Fibroblast of lung (primary cell): ENCODE data around the gene NSMF. TPM values are rescaled to one million over a fixed set of nuclear protein-coding genes. Genes with fewer than 3 reads are reported as not detected.
"Not testable (repeated sequence)": the region's sequence is repeated elsewhere in the genome, so short reads cannot be mapped to it uniquely, and the experiment has no call there.

Experiments
- DNase-seq, 2 donors: peaks; one replicate each; pipeline versions ENCODE4 v3.0.0 to v3.0.0-alpha.2; 2010; ENCODE audit warnings: low read depth in 2 of 2
- H2AFZ ChIP-seq: 2 replicates; pipeline ENCODE4 v1.5.1; 2012; ENCODE audit warnings: low read length, control low read depth, inconsistent platforms
- H3K27ac ChIP-seq: 2 replicates; pipeline ENCODE4 v1.5.1; 2011; ENCODE audit warnings: low read length, control low read depth; ENCODE audit not compliant: insufficient read depth
- H3K27me3 ChIP-seq: 2 replicates; pipeline ENCODE4 v1.5.1; 2011; ENCODE audit warnings: mild to moderate bottlenecking, low read length; ENCODE audit not compliant: control insufficient read depth, insufficient read depth
- H3K36me3 ChIP-seq: 2 replicates; pipeline ENCODE4 v1.5.1; 2011; ENCODE audit warnings: low read length; ENCODE audit not compliant: control insufficient read depth, insufficient read depth
- H3K4me1 ChIP-seq: 2 replicates; pipeline ENCODE4 v1.5.1; 2011; ENCODE audit warnings: low read length; ENCODE audit not compliant: control insufficient read depth, insufficient read depth; ENCODE audit errors: extremely low read depth
- H3K4me2 ChIP-seq: 2 replicates; pipeline ENCODE4 v1.5.1; 2011; ENCODE audit warnings: low read length, control low read depth; ENCODE audit not compliant: insufficient read depth; ENCODE audit errors: extremely low read depth
- H3K4me3 ChIP-seq, 4 experiments: fragments of 200-600 bp in 1 of 4; sonication (generic) in 1 of 4; replicated peaks in 1 of 4; 2 replicates each; pipeline ENCODE4 v1.5.1; 2011 to 2016; ENCODE audit warnings: low read length in 4 of 4, low read depth in 3 of 4, mild to moderate bottlenecking in 3 of 4, control low read depth in 2 of 4, inconsistent platforms in 1 of 4, mixed read lengths in 1 of 4; ENCODE audit not compliant: insufficient read depth in 1 of 4; ENCODE audit errors: control extremely low read depth in 1 of 4
- H3K79me2 ChIP-seq: 2 replicates; pipeline ENCODE4 v1.5.1; 2012; ENCODE audit warnings: mild to moderate bottlenecking, low read length, inconsistent platforms; ENCODE audit not compliant: control insufficient read depth, insufficient read depth
- H3K9ac ChIP-seq: 2 replicates; pipeline ENCODE4 v1.5.1; 2011; ENCODE audit warnings: mild to moderate bottlenecking, low read length, control low read depth; ENCODE audit not compliant: insufficient read depth
- H3K9me3 ChIP-seq: 2 replicates; pipeline ENCODE4 v1.5.1; 2012; ENCODE audit warnings: low read depth, low read length; ENCODE audit not compliant: control insufficient read depth, insufficient read depth
- H4K20me1 ChIP-seq: 2 replicates; pipeline ENCODE4 v1.5.1; 2011; ENCODE audit warnings: low read length; ENCODE audit not compliant: control insufficient read depth, insufficient read depth; ENCODE audit errors: extremely low read depth
- EZH2 ChIP-seq: IDR thresholded peaks from 2 replicates; pipeline ENCODE4 v1.5.1; 2012; ENCODE audit warnings: low read length, control low read depth, mild to moderate bottlenecking; ENCODE audit errors: missing control alignments
- polyA plus RNA-seq, 2 donors: library from polyadenylated mRNA; depleted of rRNA in 1 of 2; stranded (reverse) in 1 of 2; unstranded in 1 of 2; fragments of >200 nt; gene quantifications; 2 replicates each; pipeline ENCODE4 v1.2.1, GENCODE V29; 2011 to 2012; ENCODE audit warnings: missing spikeins in 1 of 2
- total RNA-seq: library from RNA; depleted of rRNA; stranded (reverse); fragments of >200 nt; gene quantifications from 2 replicates; pipeline ENCODE4 v1.2.1, GENCODE V29; 2014
- TF ChIP-seq, protein P1 (sequence below), 2 donors: IDR thresholded peaks in 1 of 2; conservative IDR thresholded peaks in 1 of 2; 1 replicate in 1 of 2; 2 replicates in 1 of 2; pipeline ENCODE4 v1.5.1; 2011 to 2012; ENCODE audit warnings: low read length in 2 of 2, control low read depth in 1 of 2, inconsistent platforms in 1 of 2, low read depth in 1 of 2, mild to moderate bottlenecking in 1 of 2

Gene NSMF
- total and polyA plus RNA-seq, 2 donors (not counting 1 experiment from before 2014, with no cell fraction given): 13.4 to 15.0 TPM

DNA sequence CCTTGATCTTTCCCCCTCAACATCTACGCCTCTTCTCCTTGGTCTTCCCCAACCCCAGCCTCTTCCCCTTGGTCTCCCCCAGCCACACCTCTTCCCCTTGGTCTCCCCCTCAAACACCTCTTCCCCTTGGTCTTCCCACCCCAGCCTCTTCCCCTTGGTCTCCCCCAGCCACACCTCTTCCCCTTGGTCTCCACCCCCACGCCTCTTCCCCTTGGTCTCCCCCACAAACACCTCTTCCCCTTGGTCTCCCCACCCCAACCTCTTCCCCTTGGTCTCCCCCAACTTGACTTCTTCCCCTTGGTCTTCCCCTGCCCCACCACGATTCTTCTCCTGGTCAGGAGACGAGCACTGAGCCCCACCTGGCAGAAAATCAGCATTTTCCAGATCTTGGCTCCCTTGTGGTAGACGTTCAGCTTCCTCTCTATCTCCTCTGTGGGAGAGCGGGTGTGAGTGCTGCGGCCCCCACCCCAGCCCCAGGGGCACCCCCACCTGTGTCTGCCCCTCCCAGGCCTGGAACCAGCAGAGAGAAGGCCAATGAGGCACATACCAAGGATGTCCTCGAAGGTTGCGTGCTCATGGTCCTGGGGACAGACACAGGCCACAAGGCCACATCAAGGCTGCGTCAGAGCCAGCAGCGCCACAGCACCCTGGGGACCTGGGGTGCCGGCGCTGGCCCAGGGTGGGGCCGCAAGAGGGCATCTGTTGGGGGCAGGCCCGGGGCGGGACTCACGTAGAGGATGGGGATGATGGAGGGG is 7.0 kb downstream of the NSMF start:
- Histone ChIP-seq H3K36me3 (peaks cover 17% of the 10 kb centered on the region), H3K9ac (no peak overlapping the region), H3K9me3 (no peaks in the 10 kb centered on the region), H3K4me1 (no peaks in the 10 kb centered on the region), H2AFZ (no peak overlapping the region), H3K4me3 (no peak overlapping the region), H3K27ac (no peak overlapping the region), H3K4me2 (no peak overlapping the region), H3K79me2 (no peaks in the 10 kb centered on the region), H4K20me1 (no peaks in the 10 kb centered on the region), H3K27me3 (no peaks in the 10 kb centered on the region)
- DNase-seq: no peak
- TF ChIP-seq, protein P1, sequence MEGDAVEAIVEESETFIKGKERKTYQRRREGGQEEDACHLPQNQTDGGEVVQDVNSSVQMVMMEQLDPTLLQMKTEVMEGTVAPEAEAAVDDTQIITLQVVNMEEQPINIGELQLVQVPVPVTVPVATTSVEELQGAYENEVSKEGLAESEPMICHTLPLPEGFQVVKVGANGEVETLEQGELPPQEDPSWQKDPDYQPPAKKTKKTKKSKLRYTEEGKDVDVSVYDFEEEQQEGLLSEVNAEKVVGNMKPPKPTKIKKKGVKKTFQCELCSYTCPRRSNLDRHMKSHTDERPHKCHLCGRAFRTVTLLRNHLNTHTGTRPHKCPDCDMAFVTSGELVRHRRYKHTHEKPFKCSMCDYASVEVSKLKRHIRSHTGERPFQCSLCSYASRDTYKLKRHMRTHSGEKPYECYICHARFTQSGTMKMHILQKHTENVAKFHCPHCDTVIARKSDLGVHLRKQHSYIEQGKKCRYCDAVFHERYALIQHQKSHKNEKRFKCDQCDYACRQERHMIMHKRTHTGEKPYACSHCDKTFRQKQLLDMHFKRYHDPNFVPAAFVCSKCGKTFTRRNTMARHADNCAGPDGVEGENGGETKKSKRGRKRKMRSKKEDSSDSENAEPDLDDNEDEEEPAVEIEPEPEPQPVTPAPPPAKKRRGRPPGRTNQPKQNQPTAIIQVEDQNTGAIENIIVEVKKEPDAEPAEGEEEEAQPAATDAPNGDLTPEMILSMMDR (conservative IDR thresholded peaks at IDR 0.05 in 1 of 2, IDR thresholded peaks at IDR 0.05 in 1 of 2; ENCODE audit: low read depth in 1 of 2, low read length in 2 of 2): no peak
- TF ChIP-seq EZH2: no peak

DNA sequence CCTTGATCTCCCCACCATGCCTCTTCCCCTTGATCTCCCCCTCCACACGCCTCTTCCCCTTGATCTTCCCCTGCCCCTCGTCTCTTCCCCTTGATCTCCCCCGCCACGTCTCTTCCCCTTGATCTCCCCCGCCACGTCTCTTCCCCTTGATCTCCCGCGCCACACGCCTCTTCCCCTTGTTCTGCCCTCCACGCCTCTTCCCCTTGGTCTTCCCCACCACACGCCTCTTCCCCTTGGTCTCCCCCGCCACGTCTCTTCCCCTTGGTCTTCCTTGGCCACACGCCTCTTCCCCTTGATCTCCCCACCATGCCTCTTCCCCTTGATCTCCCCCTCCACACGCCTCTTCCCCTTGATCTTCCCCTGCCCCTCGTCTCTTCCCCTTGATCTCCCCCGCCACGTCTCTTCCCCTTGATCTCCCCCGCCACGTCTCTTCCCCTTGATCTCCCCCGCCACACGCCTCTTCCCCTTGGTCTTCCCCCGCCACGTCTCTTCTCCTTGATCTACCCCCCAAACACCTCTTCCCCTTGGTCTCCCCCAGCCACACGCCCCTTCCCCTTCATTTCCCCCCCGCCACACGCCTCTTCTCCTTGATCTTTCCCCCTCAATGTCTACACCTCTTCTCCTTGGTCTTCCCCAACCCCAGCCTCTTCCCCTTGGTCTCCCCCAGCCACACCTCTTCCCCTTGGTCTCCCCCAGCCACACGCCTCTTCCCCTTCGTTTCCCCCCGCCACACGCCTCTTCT is 7.7 kb downstream of the NSMF start:
- not testable (repeated sequence) for H3K27ac ChIP-seq, H3K79me2 ChIP-seq, H3K9me3 ChIP-seq, H3K4me1 ChIP-seq, H3K4me3 ChIP-seq, H3K27me3 ChIP-seq, H4K20me1 ChIP-seq, DNase-seq, H2AFZ ChIP-seq, H3K4me2 ChIP-seq, H3K9ac ChIP-seq
- H3K36me3 ChIP-seq: peaks cover 14% of the 10 kb centered on the region

DNA sequence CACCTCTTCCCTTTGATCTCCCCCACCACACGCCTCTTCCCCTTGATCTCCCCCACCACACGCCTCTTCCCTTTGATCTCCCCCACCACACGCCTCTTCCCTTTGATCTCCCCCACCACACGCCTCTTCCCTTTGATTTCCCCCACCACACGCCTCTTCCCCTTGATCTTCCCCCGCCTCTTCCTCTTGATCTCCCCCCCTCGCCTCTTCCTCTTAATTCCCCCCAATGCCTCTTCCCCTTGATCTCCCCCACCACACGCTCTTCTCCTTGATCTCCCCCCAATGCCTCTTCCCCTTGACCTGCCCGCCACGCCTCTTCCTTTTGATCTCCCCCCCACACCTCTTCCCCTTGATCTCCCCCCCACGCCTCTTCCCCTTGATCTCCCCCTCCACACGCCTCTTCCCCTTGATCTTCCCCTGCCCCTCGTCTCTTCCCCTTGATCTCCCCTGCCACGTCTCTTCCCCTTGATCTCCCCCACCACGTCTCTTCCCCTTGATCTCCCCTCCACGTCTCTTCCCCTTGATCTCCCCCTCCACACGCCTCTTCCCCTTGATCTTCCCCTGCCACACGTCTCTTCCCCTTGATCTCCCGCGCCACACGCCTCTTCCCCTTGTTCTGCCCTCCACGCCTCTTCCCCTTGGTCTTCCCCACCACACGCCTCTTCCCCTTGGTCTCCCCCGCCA is 8.5 kb downstream of the NSMF start:
- H2AFZ ChIP-seq, H3K27ac ChIP-seq, H3K9ac ChIP-seq, H3K79me2 ChIP-seq, H3K27me3 ChIP-seq, H3K4me2 ChIP-seq, DNase-seq, H3K4me3 ChIP-seq, H3K9me3 ChIP-seq, H3K4me1 ChIP-seq, H4K20me1 ChIP-seq: not testable (repeated sequence)
- H3K36me3 ChIP-seq: peaks cover 14% of the 10 kb centered on the region
